Measurements from ENCODE around the gene ATP5MC2. TPM values are rescaled to one million over a fixed set of nuclear protein-coding genes. Genes with fewer than 3 reads are reported as not detected.

ATP5MC2 gene
- total RNA-seq, 1 donor from 2014 or later, result 461 TPM

DNA sequence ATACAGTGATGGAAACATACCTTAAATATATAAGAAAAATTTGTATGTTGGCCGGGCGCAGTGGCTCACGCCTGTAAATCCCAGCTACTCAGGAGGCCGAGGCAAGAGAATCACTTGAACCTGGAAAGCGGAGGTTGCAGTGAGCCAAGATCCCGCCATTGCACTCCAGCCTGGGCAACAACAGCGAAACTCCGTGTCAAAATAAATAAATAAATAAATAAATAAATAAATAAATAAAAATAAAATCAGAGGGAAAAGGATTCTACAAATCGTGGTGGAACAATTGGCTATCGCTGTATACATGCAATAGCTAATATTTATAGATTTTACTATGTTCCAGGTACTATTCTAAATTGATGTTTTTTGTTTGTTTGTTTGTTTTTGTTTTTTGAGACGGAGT, 48.0 kb downstream of the ATP5MC2 start:
- H3K4me2 ChIP-seq, result no peak overlapping the region
- no peak overlapping the region for H2AFZ ChIP-seq (replicated peaks)
- Mint-ChIP-seq H3K4me3 (no peak overlapping the region), H3K9me3 (no peaks in the 10 kb centered on the region), H3K27me3 (ENCODE audit: insufficient read depth, low read depth) (peaks cover 2% of the 10 kb centered on the region), H3K36me3 (no peaks in the 10 kb centered on the region), H3K27ac (no peak overlapping the region), H3K4me1 (peaks cover 33% of the 10 kb centered on the region)
- no peaks in the 10 kb centered on the region for H3K27me3 ChIP-seq
- no peaks in the 10 kb centered on the region for H4K20me1 ChIP-seq (ENCODE audit: low read depth)
- H3K9me3 ChIP-seq (ENCODE audit: low read depth), result no peaks in the 10 kb centered on the region
- TF ChIP-seq EZH2 (IDR thresholded peaks at IDR 0.05), result no peak
- TF ChIP-seq, protein P1, sequence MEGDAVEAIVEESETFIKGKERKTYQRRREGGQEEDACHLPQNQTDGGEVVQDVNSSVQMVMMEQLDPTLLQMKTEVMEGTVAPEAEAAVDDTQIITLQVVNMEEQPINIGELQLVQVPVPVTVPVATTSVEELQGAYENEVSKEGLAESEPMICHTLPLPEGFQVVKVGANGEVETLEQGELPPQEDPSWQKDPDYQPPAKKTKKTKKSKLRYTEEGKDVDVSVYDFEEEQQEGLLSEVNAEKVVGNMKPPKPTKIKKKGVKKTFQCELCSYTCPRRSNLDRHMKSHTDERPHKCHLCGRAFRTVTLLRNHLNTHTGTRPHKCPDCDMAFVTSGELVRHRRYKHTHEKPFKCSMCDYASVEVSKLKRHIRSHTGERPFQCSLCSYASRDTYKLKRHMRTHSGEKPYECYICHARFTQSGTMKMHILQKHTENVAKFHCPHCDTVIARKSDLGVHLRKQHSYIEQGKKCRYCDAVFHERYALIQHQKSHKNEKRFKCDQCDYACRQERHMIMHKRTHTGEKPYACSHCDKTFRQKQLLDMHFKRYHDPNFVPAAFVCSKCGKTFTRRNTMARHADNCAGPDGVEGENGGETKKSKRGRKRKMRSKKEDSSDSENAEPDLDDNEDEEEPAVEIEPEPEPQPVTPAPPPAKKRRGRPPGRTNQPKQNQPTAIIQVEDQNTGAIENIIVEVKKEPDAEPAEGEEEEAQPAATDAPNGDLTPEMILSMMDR (IDR thresholded peaks at IDR 0.05), result no peak
- TF ChIP-seq EZH2phosphoT487 (IDR thresholded peaks at IDR 0.05), result no peak
- no peak overlapping the region for H3K4me3 ChIP-seq
- no peak overlapping the region for H3K27ac ChIP-seq
- H3F3A ChIP-seq (ENCODE audit: low read depth), result peaks cover 18% of the 10 kb centered on the region
- peaks cover 28% of the 10 kb centered on the region for H3K79me2 ChIP-seq (ENCODE audit: low read depth)
- H3K9ac ChIP-seq, result no peak overlapping the region
- peaks cover 28% of the 10 kb centered on the region for H3K4me1 ChIP-seq
- no peak for DNase-seq (ENCODE audit: low spot score)
- H3K36me3 ChIP-seq, result no peaks in the 10 kb centered on the region

DNA sequence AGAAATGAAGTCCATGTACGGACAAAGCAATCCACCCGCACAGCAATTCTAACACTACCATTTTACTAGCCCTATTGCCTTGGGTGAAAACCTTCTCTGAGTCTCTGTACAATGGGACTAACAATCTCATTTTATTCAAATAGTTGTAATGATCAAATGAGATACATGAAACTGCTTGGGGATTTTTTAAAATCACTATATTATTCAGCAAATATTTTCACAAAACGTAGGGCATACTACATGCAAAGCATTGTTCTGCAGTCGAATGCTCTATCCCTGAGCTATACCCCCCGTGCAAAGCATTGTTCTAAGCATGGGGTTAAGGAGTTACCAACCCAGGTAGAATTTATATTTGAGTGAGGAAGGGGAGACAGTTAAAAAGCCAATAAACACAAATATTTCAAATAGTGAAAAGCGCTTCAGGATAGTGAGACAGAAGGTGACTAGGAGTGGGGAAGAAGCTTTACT, 49.1 kb downstream of the ATP5MC2 start:
- TF ChIP-seq EZH2 (IDR thresholded peaks at IDR 0.05) (no peak), EZH2phosphoT487 (IDR thresholded peaks at IDR 0.05) (no peak)
- TF ChIP-seq, protein P1 (IDR thresholded peaks at IDR 0.05), result no peak
- H3K36me3 Mint-ChIP-seq, result peaks cover 3% of the 10 kb centered on the region
- Histone ChIP-seq H3K4me2 (peak overlapping the region; percentile 76), H3F3A (ENCODE audit: low read depth) (peaks cover 18% of the 10 kb centered on the region), H3K9ac (no peak overlapping the region), H3K4me1 (peaks cover 28% of the 10 kb centered on the region), H3K79me2 (ENCODE audit: low read depth) (peaks cover 40% of the 10 kb centered on the region), H3K36me3 (no peaks in the 10 kb centered on the region), H3K9me3 (ENCODE audit: low read depth) (no peaks in the 10 kb centered on the region), H4K20me1 (ENCODE audit: low read depth) (no peaks in the 10 kb centered on the region), H2AFZ (replicated peaks) (peak overlapping the region; percentile 99), H3K4me3 (peak overlapping the region; percentile 91), H3K27me3 (no peaks in the 10 kb centered on the region), H3K27ac (no peak overlapping the region)
- H3K27ac Mint-ChIP-seq, result peak overlapping the region; percentile 100
- peak overlapping the region; percentile 92 for H3K4me3 Mint-ChIP-seq
- no peak for DNase-seq (ENCODE audit: low spot score)
- H3K27me3 Mint-ChIP-seq (ENCODE audit: insufficient read depth, low read depth), result peaks cover 2% of the 10 kb centered on the region
- no peaks in the 10 kb centered on the region for H3K9me3 Mint-ChIP-seq
- H3K4me1 Mint-ChIP-seq, result peaks cover 33% of the 10 kb centered on the region

DNA sequence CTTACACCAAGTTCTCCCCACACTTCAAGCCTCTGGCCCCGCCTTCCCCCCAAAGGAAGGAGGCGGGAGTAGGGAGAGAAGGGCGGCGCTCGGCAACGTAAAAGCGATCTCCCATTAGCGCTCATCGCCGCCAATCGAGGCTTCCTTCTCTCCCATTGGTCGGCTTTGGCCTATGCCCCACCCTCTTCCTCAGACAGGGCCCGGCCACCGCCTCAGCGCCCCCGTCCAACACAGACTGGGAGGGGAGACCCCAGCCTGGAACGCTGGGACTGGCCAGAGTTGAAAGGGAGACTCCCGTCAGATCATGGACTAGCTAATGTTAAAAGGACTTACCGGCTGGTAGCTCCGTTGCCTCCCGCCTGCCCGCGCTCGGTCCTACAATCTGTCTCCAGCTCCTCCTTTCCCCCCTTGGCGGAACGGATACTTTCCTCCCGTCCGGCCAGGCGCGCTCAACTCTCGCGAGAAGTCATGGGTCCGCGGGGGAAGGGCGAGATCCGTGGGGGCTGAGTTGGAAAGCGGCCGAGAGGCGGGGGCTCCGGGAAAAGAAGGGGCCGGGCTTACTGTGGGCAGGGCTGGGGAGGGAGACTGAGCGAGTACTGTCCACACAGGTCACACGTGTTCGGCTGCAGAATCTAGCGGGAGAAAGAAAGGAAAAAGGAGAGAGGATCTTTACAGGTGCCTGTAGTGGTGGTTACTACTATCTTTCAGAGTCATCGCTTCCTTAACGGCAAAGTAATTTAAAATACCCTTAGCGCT, 49.8 kb downstream of the ATP5MC2 start, which contains the start of gene ATF7:
Gene ATF7 (minus strand): TSS at position 437 of the 756 bp plus-strand sequence. CDS start 25,382 bp downstream, outside the sequence.
- TF ChIP-seq, protein P1 (IDR thresholded peaks at IDR 0.05), result no peak
- TF ChIP-seq EZH2phosphoT487 (IDR thresholded peaks at IDR 0.05), result no peak
- TF ChIP-seq EZH2 (IDR thresholded peaks at IDR 0.05), result no peak
- Histone ChIP-seq H3K27me3 (no peaks in the 10 kb centered on the region), H3K4me3 (peak within 1 kb of the TSS; percentile 91), H3K4me1 (peaks cover 28% of the 10 kb centered on the region), H3K9ac (peak within 1 kb of the TSS; percentile 97), H4K20me1 (ENCODE audit: low read depth) (no peaks in the 10 kb centered on the region), H3F3A (ENCODE audit: low read depth) (peaks cover 18% of the 10 kb centered on the region), H3K4me2 (peak within 1 kb of the TSS; percentile 76), H3K79me2 (ENCODE audit: low read depth) (peaks cover 45% of the 10 kb centered on the region), H3K36me3 (no peaks in the 10 kb centered on the region), H3K9me3 (ENCODE audit: low read depth) (no peaks in the 10 kb centered on the region), H2AFZ (replicated peaks) (peak within 1 kb of the TSS; percentile 99), H3K27ac (peak within 1 kb of the TSS; percentile 98)
- no peaks in the 10 kb centered on the region for H3K27me3 Mint-ChIP-seq (ENCODE audit: insufficient read depth, low read depth)
- peaks cover 5% of the 10 kb centered on the region for H3K36me3 Mint-ChIP-seq
- H3K4me1 Mint-ChIP-seq, result peaks cover 33% of the 10 kb centered on the region
- no peaks in the 10 kb centered on the region for H3K9me3 Mint-ChIP-seq
- DNase-seq (ENCODE audit: low spot score), result peak; percentile 98
- peak within 1 kb of the TSS; percentile 92 for H3K4me3 Mint-ChIP-seq
- peak within 1 kb of the TSS; percentile 100 for H3K27ac Mint-ChIP-seq

All from neural progenitor cell (in vitro differentiated cells).